ENCODE results near the gene STK38L.

The STK38L gene

GRCh38 chr12:27280412-27280811 lies 36.3 kb downstream of the STK38L start:
- DNase-seq, result no peak

- no peak for DNase-seq
These were observed 38.7 kb downstream of the STK38L start for GRCh38 chr12:27282754-27283153.

- no peak for DNase-seq
These were observed 39.9 kb downstream of the STK38L start for GRCh38 chr12:27284021-27284420.

- DNase-seq, result no peak
These were observed 40.7 kb downstream of the STK38L start for GRCh38 chr12:27284751-27285150.

GRCh38 chr12:27285403-27285802 lies 41.3 kb downstream of the STK38L start:
- no peak for DNase-seq

- no peak for DNase-seq
These were observed 45.3 kb downstream of the STK38L start for GRCh38 chr12:27289414-27289813.

GRCh38 chr12:27290501-27291168 lies 46.5 kb downstream of the STK38L start:
- no peak for DNase-seq

- DNase-seq, result no peak
These were observed 47.8 kb downstream of the STK38L start for GRCh38 chr12:27291862-27292261.

- DNase-seq, result no peak
These were observed 48.6 kb downstream of the STK38L start for GRCh38 chr12:27292718-27293117.

- DNase-seq, result no peak
These were observed 49.4 kb downstream of the STK38L start for GRCh38 chr12:27293463-27293862.

- DNase-seq, result no peak
These were observed 52.6 kb downstream of the STK38L start for GRCh38 chr12:27296674-27297073.

GRCh38 chr12:27297566-27297965 lies 53.5 kb downstream of the STK38L start:
- DNase-seq, result no peak

GRCh38 chr12:27299102-27299501 lies 55.0 kb downstream of the STK38L start:
- DNase-seq, result no peak

GRCh38 chr12:27300226-27300625 lies 56.1 kb downstream of the STK38L start:
- no peak for DNase-seq

GRCh38 chr12:27303139-27304111 lies 59.3 kb downstream of the STK38L start:
- DNase-seq, result no peak

GRCh38 chr12:27304856-27305255 lies 60.8 kb downstream of the STK38L start:
- DNase-seq, result no peak

- DNase-seq, result no peak
These were observed 61.8 kb downstream of the STK38L start for GRCh38 chr12:27305673-27306456.

GRCh38 chr12:27309293-27309994 lies 65.4 kb downstream of the STK38L start:
- DNase-seq, result no peak

GRCh38 chr12:27309995-27310315 lies 65.9 kb downstream of the STK38L start:
- DNase-seq, result no peak

- DNase-seq, result no peak
These were observed 72.9 kb downstream of the STK38L start for GRCh38 chr12:27316947-27317346.

GRCh38 chr12:27319409-27319808 lies 75.3 kb downstream of the STK38L start:
- DNase-seq, result no peak

GRCh38 chr12:27319848-27320247 lies 75.8 kb downstream of the STK38L start:
- no peak for DNase-seq

GRCh38 chr12:27324530-27324929 lies 80.4 kb downstream of the STK38L start:
- no peak for DNase-seq

Measured in GDM1 (cell line).